PC-3 (cell line): ENCODE data around the gene AHCYL1. TPM values are rescaled to one million over a fixed set of nuclear protein-coding genes. Genes with fewer than 3 reads are reported as not detected.

Experiments used
- ATAC-seq: fragments of 200-7000 bp; cut with Tn5 transposase; 2 replicates; pipeline ENCODE4 v1.9.1; 2020; ENCODE audit warnings: mild to moderate bottlenecking, moderate library complexity
- BruUV-seq: library from RNA; stranded (reverse); fragments of 400-500 nt; replicated peaks from 2 replicates; lab custom pipeline; 2021; lab: Mats Ljungman, UMichigan
- CTCF ChIA-PET: fragments of 300-600 bp; sonication (Branson Sonifier 250); formaldehyde crosslinking; loops from one replicate; lab custom pipeline; 2022; ENCODE audit warnings: antibody characterized with exemption; lab: Charles Lee
- POLR2A ChIA-PET: fragments of 300-600 bp; sonication (Branson Sonifier 250); formaldehyde crosslinking; loops from one replicate; lab custom pipeline; 2022; ENCODE audit warnings: antibody characterized with exemption; ENCODE audit not compliant: unreplicated experiment; lab: Charles Lee
- DNase-seq: peaks from one replicate; pipeline ENCODE4 v3.0.0-alpha.2; 2015
- H2AFZ ChIP-seq: fragments of 300-600 bp; sonication (generic); 2 replicates; pipeline ENCODE4 v1.6.0; 2016; ENCODE audit warnings: antibody characterized with exemption, low read length
- H3F3A ChIP-seq: fragments of 300-600 bp; sonication (generic); one replicate; pipeline ENCODE4 v1.6.0; 2017; ENCODE audit warnings: antibody characterized with exemption, low read length, control low read depth, mild to moderate bottlenecking; ENCODE audit not compliant: unreplicated experiment
- H3K27ac ChIP-seq: fragments of 300-600 bp; sonication (generic); 2 replicates; pipeline ENCODE4 v1.5.1; 2016; ENCODE audit warnings: mild to moderate bottlenecking, low read length
- H3K27me3 ChIP-seq: fragments of 300-600 bp; sonication (generic); 2 replicates; pipeline ENCODE4 v1.6.1; 2016; ENCODE audit warnings: low read length, mixed read lengths
- H3K36me3 ChIP-seq: fragments of 300-600 bp; sonication (generic); 2 replicates; pipeline ENCODE4 v1.6.1; 2016; ENCODE audit warnings: low read depth, mixed run types, low read length, mixed read lengths
- H3K4me1 ChIP-seq: fragments of 300-600 bp; sonication (generic); 2 replicates; pipeline ENCODE4 v1.5.1; 2016; ENCODE audit warnings: low read length; ENCODE audit not compliant: insufficient read depth
- H3K4me2 ChIP-seq: fragments of 300-600 bp; sonication (generic); 2 replicates; pipeline ENCODE4 v1.6.0; 2016; ENCODE audit warnings: low read length
- H3K4me3 ChIP-seq: fragments of 300-600 bp; sonication (generic); 2 replicates; pipeline ENCODE4 v1.5.1; 2016; ENCODE audit warnings: mild to moderate bottlenecking, low read length, mixed read lengths
- H3K79me2 ChIP-seq: fragments of 300-600 bp; sonication (generic); 2 replicates; pipeline ENCODE4 v1.6.1; 2017; ENCODE audit warnings: low read length, mixed read lengths
- H3K9ac ChIP-seq: fragments of 300-600 bp; sonication (generic); 2 replicates; pipeline ENCODE4 v1.6.0; 2016; ENCODE audit warnings: mild to moderate bottlenecking, low read length
- H3K9me2 ChIP-seq: fragments of 300-600 bp; sonication (generic); replicated peaks from 2 replicates; pipeline ENCODE4 v1.6.1; 2016; ENCODE audit warnings: mixed run types, low read length, mixed read lengths
- H3K9me3 ChIP-seq: fragments of 300-600 bp; sonication (generic); 2 replicates; pipeline ENCODE4 v1.6.1; 2016; ENCODE audit warnings: low read length, mixed read lengths
- H4K20me1 ChIP-seq: fragments of 300-600 bp; sonication (generic); 2 replicates; pipeline ENCODE4 v1.6.1; 2016; ENCODE audit warnings: low read length, mixed read lengths
- CTCF ChIP-seq: fragments of 300-600 bp; sonication (generic); conservative IDR thresholded peaks from 2 replicates; pipeline ENCODE4 v1.5.1; 2017; ENCODE audit warnings: antibody characterized with exemption, low read depth, mild to moderate bottlenecking, low read length
- EZH2 ChIP-seq: fragments of 300-600 bp; sonication (generic); IDR thresholded peaks from one replicate; pipeline ENCODE4 v1.6.1; 2017; ENCODE audit warnings: antibody characterized with exemption, mild to moderate bottlenecking, low read length; ENCODE audit not compliant: unreplicated experiment
- EZH2phosphoT487 ChIP-seq: fragments of 300-600 bp; sonication (generic); IDR thresholded peaks from 2 replicates; pipeline ENCODE4 v1.6.1; 2018; ENCODE audit warnings: mild to moderate bottlenecking, antibody characterized with exemption, low read length, borderline replicate concordance
- intact Hi-C: fragments of 100-400 bp; cut with micrococcal nuclease; formaldehyde crosslinking; loops from 2 replicates; pipeline ENCODE4 v1.9.0; 2023
- total RNA-seq: library from RNA; depleted of rRNA; stranded (reverse); fragments of >200 nt; gene quantifications from 2 replicates; pipeline ENCODE4 v1.2.3, GENCODE V29; 2014; rRNA removed

Gene AHCYL1
- total RNA-seq, 1 experiment from 2014 or later: 35.8 TPM

DNA sequence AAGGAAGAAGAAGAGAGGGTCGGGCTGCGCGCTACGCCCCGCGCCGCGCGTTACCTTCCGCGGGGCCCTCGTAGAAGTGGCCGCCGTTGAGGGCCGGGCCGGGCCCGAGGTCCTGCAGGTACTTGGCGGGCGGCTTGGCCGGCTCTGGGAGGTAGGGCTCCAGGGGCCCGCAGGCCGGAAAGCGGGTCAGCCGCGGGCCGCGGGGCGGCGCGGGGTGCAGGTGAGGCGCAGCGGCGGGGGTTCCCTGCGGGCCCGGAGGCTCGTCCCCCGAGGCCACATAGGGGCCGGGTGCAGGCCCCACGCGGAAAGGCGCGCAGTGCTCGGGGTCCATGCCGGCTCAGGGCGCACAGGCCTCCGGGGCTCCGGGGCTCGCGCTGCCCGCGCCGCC, 85.7 kb downstream of the AHCYL1 start:
- Histone ChIP-seq H2AFZ (no peak overlapping the region), H3K27me3 (no peaks in the 10 kb centered on the region), H3K4me1 (no peaks in the 10 kb centered on the region), H3K36me3 (no peaks in the 10 kb centered on the region), H3K4me3 (no peak overlapping the region), H3K9me3 (no peaks in the 10 kb centered on the region), H3K9me2 (no peaks in the 10 kb centered on the region), H3K9ac (no peak overlapping the region), H3K27ac (no peak overlapping the region), H4K20me1 (no peaks in the 10 kb centered on the region), H3F3A (no peaks in the 10 kb centered on the region), H3K4me2 (no peak overlapping the region), H3K79me2 (no peaks in the 10 kb centered on the region)
- ChIA-PET POLR2A (no interaction called here), CTCF (no interaction called here)
- intact Hi-C loops: no loop called here
- TF ChIP-seq CTCF (no peak), EZH2phosphoT487 (no peak), EZH2 (no peak)
- no TSS peak for BruUV-seq
- ATAC-seq (no peak), DNase-seq (no peak)

- H3F3A ChIP-seq: no peaks in the 10 kb centered on the region
- no peaks in the 10 kb centered on the region for H3K79me2 ChIP-seq
- H3K36me3 ChIP-seq: no peaks in the 10 kb centered on the region
- no peaks in the 10 kb centered on the region for H3K9me3 ChIP-seq
- TF ChIP-seq CTCF: no peak
- TF ChIP-seq EZH2: no peak
- TF ChIP-seq EZH2phosphoT487: no peak
- ChIA-PET CTCF (interaction anchor here (0.6 kb wide), 1 partner anchor 10 kb away, joined by 3 read pairs; no protein-coding TSS in a partner anchor), POLR2A (no interaction called here)
- H3K27me3 ChIP-seq: no peaks in the 10 kb centered on the region
- DNase-seq (no peak), ATAC-seq (no peak)
- H3K4me1 ChIP-seq: no peaks in the 10 kb centered on the region
- H3K4me2 ChIP-seq: no peak within 1 kb of the TSS
- intact Hi-C loops: no loop called here
- no peaks in the 10 kb centered on the region for H3K9me2 ChIP-seq
- no peak within 1 kb of the TSS for H3K4me3 ChIP-seq
- no peak within 1 kb of the TSS for H3K9ac ChIP-seq
- no TSS peak for BruUV-seq
- H2AFZ ChIP-seq: no peak within 1 kb of the TSS
- no peak within 1 kb of the TSS for H3K27ac ChIP-seq
- no peaks in the 10 kb centered on the region for H4K20me1 ChIP-seq
Measured at GRCh38 chr1:110070671-110071242, 86.2 kb downstream of the AHCYL1 start, which contains the start of gene ALX3. TSS of gene ALX3 (minus strand) at chr1:110070672. CDS start at chr1:110070612, 60 bp downstream.

Other genes starting within 250 kb of the AHCYL1 start
- gene GSTM3, start 243.7 kb upstream of the AHCYL1 start, total RNA-seq: 76.6 and 80.9 TPM in 2 replicates
- not detected in 2 replicates for gene EPS8L3, start 220.8 kb upstream of the AHCYL1 start, total RNA-seq
- 2.0 and 4.1 TPM in 2 replicates for gene CSF1, start 73.9 kb upstream of the AHCYL1 start, total RNA-seq
- gene STRIP1, start 49.9 kb downstream of the AHCYL1 start, total RNA-seq: 41.4 and 44.3 TPM in 2 replicates
- gene ALX3, start 85.9 kb downstream of the AHCYL1 start, total RNA-seq: not detected in 2 replicates
- gene UBL4B, start 127.7 kb downstream of the AHCYL1 start, total RNA-seq: 0.07 TPM in 1 of 2 replicates, not detected in the other
- not detected in 2 replicates for gene SLC6A17, start 165.7 kb downstream of the AHCYL1 start, total RNA-seq
- gene KCNC4, start 225.5 kb downstream of the AHCYL1 start, total RNA-seq: 1.6 and 3.6 TPM in 2 replicates